K562 treated with DMSO at 1 percent for 24 hours (cell line): Measurements from ENCODE around the gene OR4B1. TPM values are rescaled to one million over a fixed set of nuclear protein-coding genes. Genes with fewer than 3 reads are reported as not detected.

ENCODE experiments used
- total RNA-seq: library from RNA; unstranded; fragments of 300-600 nt; gene quantifications from 2 replicates; pipeline ENCODE4 v1.2.3, GENCODE V29; 2022; ENCODE audit warnings: low read depth; ENCODE audit not compliant: insufficient read depth

Gene OR4B1
- not detected in 2 replicates for total RNA-seq

DNA sequence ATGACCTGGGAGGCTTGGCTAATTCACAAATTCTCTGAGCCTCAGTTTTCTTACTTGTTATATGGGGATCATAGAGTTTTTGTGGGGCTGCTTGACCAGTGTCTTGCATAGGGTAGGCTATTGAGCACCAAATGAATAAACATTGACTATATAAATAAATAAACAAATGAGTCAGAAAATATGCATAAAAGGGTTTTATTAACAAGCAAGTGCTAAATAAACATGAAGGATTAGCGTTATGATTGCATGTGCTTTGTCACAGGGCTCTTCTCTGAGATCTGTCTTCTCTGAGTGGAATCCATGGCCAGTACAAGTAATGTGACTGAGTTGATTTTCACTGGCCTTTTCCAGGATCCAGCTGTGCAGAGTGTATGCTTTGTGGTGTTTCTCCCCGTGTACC lies at the start of gene OR4B1:
Gene OR4B1 (plus strand): TSS at position 301 of the 400 bp plus-strand sequence. CDS start 0 bp downstream, at position 301.

DNA sequence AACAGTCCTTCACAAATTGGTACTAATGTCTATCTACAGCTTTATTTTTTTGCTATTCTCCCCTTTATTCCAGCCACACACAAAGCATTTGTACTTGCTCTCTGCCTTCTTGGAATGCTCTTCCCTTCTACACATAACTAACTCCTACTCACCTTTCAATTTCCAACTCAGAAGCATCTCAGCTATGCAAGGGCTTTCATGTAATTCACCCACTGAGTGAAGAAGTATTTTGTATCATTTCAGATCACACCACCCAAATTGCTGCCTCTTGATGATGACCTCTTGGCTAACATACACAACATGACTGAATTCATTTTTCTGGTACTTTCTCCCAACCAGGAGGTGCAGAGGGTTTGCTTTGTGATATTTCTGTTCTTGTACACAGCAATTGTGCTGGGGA lies 28.2 kb downstream of the OR4B1 start, which contains the start of gene OR4X2:
Gene OR4X2 (plus strand): TSS at position 301 of the 400 bp plus-strand sequence. CDS start 0 bp downstream, at position 301.

DNA sequence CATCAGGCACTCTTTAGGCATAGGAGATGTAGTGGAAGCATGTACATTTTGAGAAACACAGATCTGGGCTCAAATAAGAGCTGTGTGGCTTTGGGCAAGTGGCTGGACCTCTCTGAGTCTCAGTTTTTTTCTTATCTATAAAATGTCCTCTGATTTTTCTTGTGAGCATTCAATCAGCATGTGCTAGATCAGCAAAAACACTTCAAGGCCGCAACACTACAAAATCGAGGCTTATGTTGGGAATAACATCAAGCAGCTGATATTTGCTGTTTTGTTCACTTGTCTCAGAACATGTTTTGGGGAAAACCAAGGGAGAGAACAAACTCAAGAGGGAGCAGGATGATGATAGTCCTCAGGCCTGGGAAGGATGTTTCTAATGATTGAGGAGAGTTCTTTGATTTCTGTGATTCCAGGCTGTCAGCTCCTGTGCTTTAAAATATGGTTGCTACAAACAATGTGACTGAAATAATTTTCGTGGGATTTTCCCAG lies 46.9 kb downstream of the OR4B1 start, which contains the start of gene OR4X1:
Gene OR4X1 (plus strand): TSS at position 439 of the 489 bp plus-strand sequence. CDS start 0 bp downstream, at position 439.

Other genes with a start within 250 kb of the OR4B1 start
- 7.4 and 8.0 TPM in 2 replicates for gene PTPRJ, start 236.3 kb upstream of the OR4B1 start, total RNA-seq
- gene OR4X2, start 28.3 kb downstream of the OR4B1 start, total RNA-seq: not detected in 2 replicates
- gene OR4X1, start 47.1 kb downstream of the OR4B1 start, total RNA-seq: not detected in 2 replicates
- gene OR4S1, start 89.4 kb downstream of the OR4B1 start, total RNA-seq: not detected in 2 replicates
- not detected in 2 replicates for gene OR4C3, start 108.1 kb downstream of the OR4B1 start, total RNA-seq
- not detected in 2 replicates for gene OR4C5, start 149.7 kb downstream of the OR4B1 start, total RNA-seq